NCI-H345 treated with DMSO at 0.1 percent for 48 hours (cell line): ENCODE data around the gene BDKRB1.
A peak's percentile ranks its signal among the peaks of the same experiment; 100 is the strongest.
"Not testable (repeated sequence)": the region's sequence is repeated elsewhere in the genome, so short reads cannot be mapped to it uniquely, and the experiment has no call there.

Source experiments
- DNase-seq: peaks from one replicate; lab custom pipeline; 2025; ENCODE audit not compliant: unreplicated experiment; lab: John Stamatoyannopoulos, UW

BDKRB1 gene

DNA sequence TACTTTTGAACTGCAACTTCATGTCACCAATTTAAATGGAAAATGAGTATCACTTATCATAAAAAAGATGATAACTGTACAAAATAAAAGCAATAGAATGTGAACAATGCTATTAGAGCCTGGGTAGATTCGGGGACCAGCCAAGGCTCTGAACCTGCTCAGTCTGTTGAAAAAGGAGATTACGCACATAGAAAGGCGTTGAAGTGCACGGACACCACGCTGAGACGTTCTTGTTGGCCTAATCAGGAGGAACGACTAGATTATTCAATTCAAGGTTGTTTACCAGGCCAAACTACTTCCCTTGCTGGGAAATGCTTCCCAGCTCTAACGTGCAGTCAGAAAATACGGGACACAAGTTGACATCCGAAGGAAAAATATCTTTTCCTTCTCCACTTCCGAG, 23.5 kb upstream of the BDKRB1 start:
- DNase-seq = no peak

DNA sequence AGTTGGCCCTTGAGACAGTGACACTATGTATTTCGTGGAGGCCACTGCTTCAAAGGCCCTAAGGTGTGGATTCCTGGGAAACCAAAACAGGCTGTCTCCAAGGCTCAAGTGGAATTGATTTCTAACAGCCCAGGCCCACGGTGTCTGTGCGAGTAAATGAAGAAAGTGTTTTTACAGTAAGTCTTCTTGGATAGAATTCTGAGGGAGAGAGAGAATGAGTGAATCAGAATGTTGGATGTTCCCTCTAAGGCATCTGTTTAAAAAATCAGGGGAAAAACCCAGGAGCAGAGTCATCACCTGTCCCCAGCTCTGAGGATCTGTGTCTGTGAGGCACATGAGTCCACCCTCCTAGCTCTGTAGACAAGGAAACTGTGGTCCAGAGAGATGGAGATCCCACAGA, 22.3 kb upstream of the BDKRB1 start:
- DNase-seq = no peak

- no peak for DNase-seq
These were observed 20.6 kb upstream of the BDKRB1 start for GRCh38 chr14:96235426-96235825.

DNA sequence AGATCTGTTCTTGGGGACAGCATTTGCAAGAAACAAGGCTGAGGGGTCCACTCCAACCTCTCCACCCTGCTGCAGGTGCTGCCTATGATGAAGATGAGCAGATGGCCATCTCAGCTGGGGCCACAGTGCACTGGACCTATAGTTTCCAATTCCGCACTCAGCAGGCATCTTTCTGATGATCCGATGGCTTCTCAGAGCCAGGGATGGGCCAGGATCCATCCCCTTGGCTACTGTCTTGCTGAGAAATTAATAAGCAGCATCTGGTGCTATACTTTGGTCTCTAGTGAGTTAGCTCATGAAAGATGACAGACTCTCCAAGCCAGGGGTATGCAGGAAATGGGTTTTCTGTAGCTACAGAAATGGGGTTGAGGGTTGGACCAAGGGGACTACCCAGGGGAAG, 18.4 kb upstream of the BDKRB1 start:
- DNase-seq = no peak

- no peak for DNase-seq
These were observed 17.2 kb upstream of the BDKRB1 start for GRCh38 chr14:96238676-96239265.

DNA sequence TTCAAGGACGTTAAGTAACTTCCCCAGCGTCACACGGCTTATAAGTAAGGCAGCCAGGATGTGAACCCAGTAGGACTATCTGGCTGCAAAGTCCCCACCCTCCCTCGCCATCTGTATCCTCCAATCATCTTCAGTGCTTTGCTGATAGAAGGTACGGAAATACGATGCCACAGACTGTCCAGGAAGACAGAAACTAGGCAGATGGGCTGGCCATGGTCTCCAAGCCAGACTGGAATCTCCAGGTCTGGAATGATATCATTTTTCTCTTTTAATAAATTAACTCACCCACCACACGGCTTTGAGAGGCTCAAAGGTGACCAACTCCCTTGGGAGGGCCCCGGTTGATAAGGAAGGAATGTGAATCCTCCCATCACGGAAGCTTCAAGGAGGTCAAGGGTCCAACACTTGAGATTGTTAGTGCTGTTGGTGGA, 16.3 kb upstream of the BDKRB1 start:
- DNase-seq = no peak

DNA sequence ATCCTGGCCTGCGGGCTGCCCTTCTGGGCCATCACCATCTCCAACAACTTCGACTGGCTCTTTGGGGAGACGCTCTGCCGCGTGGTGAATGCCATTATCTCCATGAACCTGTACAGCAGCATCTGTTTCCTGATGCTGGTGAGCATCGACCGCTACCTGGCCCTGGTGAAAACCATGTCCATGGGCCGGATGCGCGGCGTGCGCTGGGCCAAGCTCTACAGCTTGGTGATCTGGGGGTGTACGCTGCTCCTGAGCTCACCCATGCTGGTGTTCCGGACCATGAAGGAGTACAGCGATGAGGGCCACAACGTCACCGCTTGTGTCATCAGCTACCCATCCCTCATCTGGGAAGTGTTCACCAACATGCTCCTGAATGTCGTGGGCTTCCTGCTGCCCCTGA, 15.4 kb upstream of the BDKRB1 start:
- DNase-seq = no peak

DNA sequence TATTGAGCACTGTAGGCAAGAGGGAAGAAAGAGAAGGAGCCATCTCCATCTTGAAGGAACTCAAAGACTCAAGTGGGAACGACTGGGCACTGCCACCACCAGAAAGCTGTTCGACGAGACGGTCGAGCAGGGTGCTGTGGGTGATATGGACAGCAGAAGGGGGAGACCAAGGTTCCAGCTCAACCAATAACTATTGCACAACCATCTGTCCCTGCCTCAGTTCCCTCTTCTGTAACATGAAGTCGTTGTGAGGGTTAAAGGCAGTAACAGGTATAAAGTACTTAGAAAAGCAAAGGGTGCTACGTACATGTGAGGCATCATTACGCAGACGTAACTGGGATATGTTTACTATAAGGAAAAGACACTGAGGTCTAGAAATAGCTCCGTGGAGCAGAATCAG, 13.9 kb upstream of the BDKRB1 start:
- DNase-seq = no peak

DNA sequence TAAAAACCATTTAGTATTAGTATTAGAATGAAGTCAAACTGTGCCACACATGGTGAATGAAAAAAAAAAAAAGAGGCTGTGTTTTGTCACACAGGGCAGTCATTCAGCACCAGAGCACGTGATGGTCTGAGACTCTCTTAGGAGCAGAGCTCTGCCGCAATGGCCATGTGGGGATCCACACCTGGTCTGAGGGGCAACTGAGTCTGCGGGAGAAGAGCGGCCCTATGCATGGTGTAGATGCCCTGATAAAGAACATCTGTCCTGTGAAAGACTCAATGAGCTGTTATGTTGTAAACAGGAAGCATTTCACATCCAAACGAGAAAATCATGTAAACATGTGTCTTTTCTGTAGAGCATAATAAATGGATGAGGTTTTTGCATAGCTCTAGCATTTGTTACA, 12.2 kb upstream of the BDKRB1 start:
- DNase-seq = no peak

DNA sequence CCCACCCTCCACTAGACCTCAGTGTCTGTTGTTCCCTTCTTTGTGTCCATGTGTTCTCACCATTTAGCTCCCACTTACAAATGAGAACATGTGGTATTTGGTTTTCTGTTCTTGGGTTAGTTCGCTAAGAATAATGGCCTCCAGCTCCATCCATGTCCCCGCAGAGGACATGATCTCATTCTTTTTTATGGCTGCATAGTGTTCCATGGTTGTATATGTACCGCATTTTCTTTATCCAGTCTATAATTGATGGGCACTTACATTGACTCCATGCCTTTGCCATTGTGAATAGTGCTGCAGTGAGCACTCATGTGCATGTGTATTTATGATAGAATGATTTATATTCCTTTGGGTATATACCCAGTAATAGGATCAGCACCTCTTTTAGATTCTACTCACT, 10.9 kb upstream of the BDKRB1 start:
- DNase-seq = not testable (repeated sequence)

DNA sequence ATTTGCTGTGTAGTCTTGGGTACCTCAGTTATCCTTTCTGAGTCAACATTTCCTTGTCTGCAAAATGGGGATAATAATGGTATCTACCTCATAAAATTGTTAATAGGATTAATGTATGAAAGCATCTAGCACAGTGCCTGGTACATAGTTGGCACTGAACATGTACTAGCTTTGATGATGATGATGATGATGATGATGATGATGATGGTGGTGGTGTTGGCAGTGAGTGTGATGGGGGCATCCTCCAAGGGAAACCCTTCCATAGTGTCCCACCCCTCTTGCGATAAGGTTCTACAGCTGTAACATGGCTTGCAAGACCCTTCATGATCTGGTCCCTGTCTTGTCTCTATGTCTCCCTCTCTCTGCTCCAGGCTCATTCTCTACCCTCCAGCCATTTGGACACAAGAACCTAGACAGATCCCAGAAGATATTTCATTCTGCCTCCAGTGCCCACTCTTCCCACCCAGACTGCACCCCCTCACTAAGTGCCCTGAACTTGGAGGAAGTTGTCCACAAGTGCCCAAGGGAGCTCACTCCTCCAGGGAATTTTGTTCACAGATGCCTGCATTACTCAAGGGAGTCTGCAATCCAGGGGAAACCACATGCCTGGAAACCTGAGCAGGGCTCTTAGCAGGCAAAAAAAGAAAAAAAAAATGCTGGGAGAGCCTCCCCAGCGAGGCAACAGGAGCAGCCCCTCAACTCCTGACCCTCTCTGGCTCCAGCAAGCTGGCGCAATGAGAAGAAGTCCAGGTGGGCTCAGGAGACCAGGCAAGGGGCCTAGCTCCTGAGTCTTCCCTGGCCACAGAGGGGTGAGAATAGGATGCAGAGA, 10.1 kb upstream of the BDKRB1 start:
- no peak for DNase-seq

DNA sequence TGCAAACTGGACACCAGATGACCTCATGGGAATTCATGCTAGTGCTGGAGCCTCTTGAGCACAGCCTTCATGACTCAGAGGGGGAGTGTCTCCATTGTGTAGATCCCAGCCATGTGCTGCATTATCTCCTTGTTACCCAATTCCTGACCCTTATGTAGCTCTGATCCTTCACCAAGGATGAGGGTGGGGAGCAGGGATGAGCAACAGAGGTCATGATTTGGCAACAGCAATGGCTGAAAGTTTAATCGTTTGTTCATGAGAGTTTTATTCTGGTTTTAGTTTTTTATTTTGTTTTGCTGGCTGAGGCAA, 9.5 kb upstream of the BDKRB1 start:
- DNase-seq = no peak

DNA sequence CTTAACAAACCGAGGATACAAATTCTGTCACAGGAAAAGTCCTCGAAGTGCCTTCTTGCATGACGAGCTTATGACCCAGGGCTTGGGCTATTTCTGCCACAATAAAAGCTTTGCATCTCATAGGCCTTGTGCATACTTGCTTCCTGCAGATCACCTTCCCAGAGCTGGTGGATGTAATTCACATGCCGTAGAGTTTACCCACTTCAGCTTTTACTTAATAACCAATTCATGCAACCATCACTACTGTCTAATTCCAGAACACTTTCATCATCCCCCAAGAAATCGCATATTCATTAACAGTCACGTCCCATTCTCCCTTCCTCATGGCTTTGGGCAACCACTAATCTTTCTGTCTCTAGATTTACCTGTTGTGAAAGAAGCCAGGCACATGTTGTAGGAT, 9.0 kb upstream of the BDKRB1 start:
- no peak for DNase-seq

DNA sequence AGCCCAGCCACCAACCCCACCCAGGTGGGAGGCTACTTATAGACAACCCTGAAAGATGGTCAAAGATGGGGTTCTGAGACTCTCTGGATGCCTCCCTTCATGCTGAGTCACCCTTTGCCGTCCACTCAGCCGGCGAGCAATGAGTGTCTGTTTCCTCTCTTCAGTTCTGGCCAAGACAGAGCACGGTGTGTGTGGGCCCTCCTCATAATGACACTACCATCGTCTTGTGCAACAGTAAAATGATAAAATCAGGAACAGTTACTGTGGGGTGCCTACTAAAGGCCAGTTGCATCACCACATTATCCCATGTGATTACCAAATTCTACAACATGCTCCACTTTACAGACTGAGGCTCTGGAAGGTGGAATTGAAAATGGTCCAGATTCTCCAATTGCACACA, 7.0 kb upstream of the BDKRB1 start:
- no peak for DNase-seq

DNA sequence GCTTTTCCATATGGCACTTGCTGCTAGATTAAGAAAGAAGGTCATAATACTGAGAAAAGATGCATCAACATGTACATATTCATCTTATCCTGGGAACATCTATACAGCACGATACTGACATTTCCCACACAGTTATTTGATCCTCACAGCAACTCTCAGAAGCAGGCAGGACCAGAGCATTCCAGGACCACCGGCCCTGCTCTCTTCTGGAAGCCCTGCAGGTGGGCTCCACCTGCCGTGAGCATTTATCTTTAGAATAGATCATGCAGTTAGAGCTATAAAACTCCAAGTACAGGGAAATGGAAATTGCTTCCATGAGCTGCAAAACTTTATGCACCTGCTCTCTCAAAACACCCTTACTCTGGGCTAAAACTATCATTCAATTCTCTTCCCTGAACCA, 5.5 kb upstream of the BDKRB1 start:
- no peak for DNase-seq

- DNase-seq = no peak
These were observed 4.3 kb upstream of the BDKRB1 start for GRCh38 chr14:96251656-96252155.

DNA sequence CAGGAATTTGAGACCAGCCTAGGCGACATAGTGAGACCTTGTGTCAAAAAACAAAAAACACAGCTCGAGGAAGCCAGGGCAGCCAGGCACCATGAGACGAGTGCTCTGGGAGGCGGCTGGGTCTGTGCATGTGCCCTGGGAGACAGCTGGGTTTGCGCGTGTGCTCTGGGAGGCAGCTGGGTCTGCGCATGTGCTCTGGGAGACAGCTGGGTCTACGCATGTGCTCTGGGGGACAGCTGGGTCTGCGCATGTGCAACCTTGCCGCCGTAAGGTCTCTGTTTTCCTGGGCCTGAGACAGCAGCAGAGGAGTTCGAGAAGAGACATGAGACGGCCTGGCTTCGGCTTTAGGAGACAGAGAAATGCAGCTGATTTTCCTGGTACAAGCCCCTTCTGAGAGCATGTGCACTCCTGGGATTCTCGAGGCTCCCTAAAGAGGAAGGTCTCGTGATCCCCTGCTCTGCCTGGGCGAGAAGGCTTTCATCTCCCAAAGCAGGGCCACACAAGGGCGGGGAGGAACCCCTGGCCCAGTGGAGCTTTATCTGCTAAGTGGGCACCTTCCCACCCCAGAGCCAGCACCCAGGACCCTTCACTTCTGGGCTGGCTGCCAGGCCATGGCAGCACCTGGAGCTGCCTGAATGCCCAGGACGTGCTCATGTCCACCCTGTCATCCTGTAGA, 3.5 kb upstream of the BDKRB1 start:
- no peak for DNase-seq

- peak; percentile 74 for DNase-seq
These were observed 2.9 kb upstream of the BDKRB1 start for GRCh38 chr14:96252999-96253539.

DNA sequence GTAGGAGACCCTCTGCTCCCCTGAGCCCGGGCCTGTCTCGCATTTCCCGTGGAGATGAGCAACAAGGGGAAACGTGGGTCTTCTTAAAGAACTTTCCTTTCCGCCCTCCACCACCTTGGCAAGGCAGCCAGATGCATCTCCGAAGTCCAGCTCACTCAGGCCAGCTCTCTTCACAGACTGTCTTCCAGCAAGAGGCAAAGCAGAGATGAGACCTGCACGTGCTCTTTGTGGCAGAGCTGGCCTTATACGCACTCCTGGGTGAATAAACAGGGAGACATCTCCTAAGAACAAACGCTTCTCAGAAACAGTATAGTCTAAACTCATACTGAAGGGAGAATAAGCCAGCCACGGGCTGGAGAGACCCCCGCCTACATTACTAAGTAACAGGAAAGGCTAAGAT, 1.3 kb upstream of the BDKRB1 start:
- DNase-seq = no peak

GRCh38 chr14:96256407-96256806, 397 bp downstream of the BDKRB1 start:
- DNase-seq = no peak

DNA sequence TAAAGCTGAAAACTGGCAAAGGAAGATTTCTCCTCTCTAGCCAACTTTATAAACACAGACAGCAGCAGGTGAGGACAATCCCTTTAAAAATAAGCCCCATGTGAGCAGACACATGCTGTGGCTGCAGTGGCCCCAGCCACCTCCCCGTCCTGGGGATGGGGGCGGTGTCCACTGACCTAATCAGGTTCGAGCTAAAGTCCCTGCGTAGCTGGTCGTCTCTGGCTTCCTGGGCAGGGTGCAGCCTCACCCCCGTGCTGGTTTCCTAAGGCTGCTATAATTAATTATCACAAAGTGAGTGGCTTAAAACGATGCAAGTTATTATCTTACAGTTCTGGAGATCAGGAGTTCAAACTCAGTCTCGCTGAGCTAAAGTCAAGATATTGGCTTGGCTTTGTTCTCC, 1.0 kb downstream of the BDKRB1 start:
- no peak for DNase-seq

GRCh38 chr14:96257900-96258299, 1.9 kb downstream of the BDKRB1 start:
- DNase-seq = no peak
